ENCODE measurements around the gene APELA.

GRCh38 chr4:164892018-164892417, 15.0 kb downstream of the APELA start:
- TF ChIP-seq ISL1 (CRISPR knock-in tag; IDR thresholded peaks at IDR 0.05) = no peak
- TF ChIP-seq PATZ1 (CRISPR knock-in tag; IDR thresholded peaks at IDR 0.05; ENCODE audit: borderline replicate concordance) = no peak
- TF ChIP-seq RARB (CRISPR knock-in tag; IDR thresholded peaks at IDR 0.05) = no peak
- TF ChIP-seq ZNF8 (CRISPR knock-in tag; IDR thresholded peaks at IDR 0.05) = no peak
- TF ChIP-seq TCF4 (CRISPR knock-in tag; IDR thresholded peaks at IDR 0.05; ENCODE audit: borderline replicate concordance) = no peak

Measured in SK-N-SH treated with all-trans-retinoic acid at 6 μM for 48 hours (cell line).